GM23248 (cell line): ENCODE measurements around the gene DYNC2LI1. TPM values are rescaled to one million over a fixed set of nuclear protein-coding genes. Genes with fewer than 3 reads are reported as not detected.

Experiments used
- DNase-seq: peaks from one replicate; pipeline ENCODE4 v3.0.0-alpha.2; 2015
- H2AFZ ChIP-seq: fragments of 200-600 bp; sonication (generic); 2 replicates; pipeline ENCODE4 v1.6.1; 2016; ENCODE audit warnings: antibody characterized with exemption
- H3F3A ChIP-seq: fragments of 200-600 bp; sonication (generic); 2 replicates; pipeline ENCODE4 v1.6.1; 2016; ENCODE audit warnings: mild to moderate bottlenecking, antibody characterized with exemption, mixed run types; ENCODE audit not compliant: insufficient read depth
- H3K27ac ChIP-seq: fragments of 200-600 bp; sonication (generic); 2 replicates; pipeline ENCODE4 v1.5.1; 2016; ENCODE audit warnings: mild to moderate bottlenecking
- H3K27me3 ChIP-seq: fragments of 200-600 bp; sonication (generic); replicated peaks from 2 replicates; pipeline ENCODE4 v1.6.1; 2016; ENCODE audit warnings: mild to moderate bottlenecking; ENCODE audit not compliant: insufficient read depth
- H3K36me3 ChIP-seq: fragments of 200-600 bp; sonication (generic); 2 replicates; pipeline ENCODE4 v1.6.1; 2016; ENCODE audit warnings: low read depth, mild to moderate bottlenecking
- H3K4me1 ChIP-seq: fragments of 200-600 bp; sonication (generic); 2 replicates; pipeline ENCODE4 v1.6.1; 2016; ENCODE audit warnings: mild to moderate bottlenecking; ENCODE audit not compliant: insufficient read depth
- H3K4me2 ChIP-seq: fragments of 200-600 bp; sonication (generic); one replicate; pipeline ENCODE4 v1.6.1; 2016; ENCODE audit warnings: mild to moderate bottlenecking; ENCODE audit not compliant: unreplicated experiment
- H3K4me3 ChIP-seq: fragments of 200-600 bp; sonication (generic); 2 replicates; pipeline ENCODE4 v1.5.1; 2016; ENCODE audit warnings: mild to moderate bottlenecking
- H3K79me2 ChIP-seq: fragments of 200-600 bp; sonication (generic); 2 replicates; pipeline ENCODE4 v1.6.1; 2016; ENCODE audit warnings: mild to moderate bottlenecking; ENCODE audit not compliant: insufficient read depth
- H3K9ac ChIP-seq: fragments of 200-600 bp; sonication (generic); 2 replicates; pipeline ENCODE4 v1.6.1; 2016; ENCODE audit warnings: mild to moderate bottlenecking
- H3K9me2 ChIP-seq: fragments of 200-600 bp; sonication (generic); 2 replicates; pipeline ENCODE4 v1.6.1; 2016; ENCODE audit warnings: mixed run types, mild to moderate bottlenecking, moderate library complexity; ENCODE audit not compliant: insufficient read depth
- H3K9me3 ChIP-seq: fragments of 200-600 bp; sonication (generic); one replicate; pipeline ENCODE4 v1.6.1; 2017; ENCODE audit warnings: low read depth
- H4K20me1 ChIP-seq: fragments of 200-600 bp; sonication (generic); 2 replicates; pipeline ENCODE4 v1.6.0; 2016; ENCODE audit not compliant: insufficient read depth
- EZH2 ChIP-seq: fragments of 200-600 bp; sonication (generic); IDR thresholded peaks from 2 replicates; pipeline ENCODE4 v1.6.1; 2018; ENCODE audit warnings: antibody characterized with exemption, mild to moderate bottlenecking; ENCODE audit not compliant: insufficient read depth, poor library complexity, severe bottlenecking
- EZH2phosphoT487 ChIP-seq: fragments of 200-600 bp; sonication (generic); IDR thresholded peaks from 2 replicates; pipeline ENCODE4 v1.6.1; 2018; ENCODE audit warnings: antibody characterized with exemption, moderate library complexity, mild to moderate bottlenecking, low read depth; ENCODE audit not compliant: insufficient read depth
- WGBS, 2 experiments: methylation state at CpG; one replicate each; pipeline ENCODE4 v1.1.6; 2015 to 2017; ENCODE audit warnings: low lambda C conversion rate in 2 of 2, low coverage in 1 of 2; ENCODE audit errors: missing lambda C conversion rate in 2 of 2; 5-methylcytosine and 5-hydroxymethylcytosine counted together
- in situ Hi-C: fragments of 300-500 bp; cut with MboI; formaldehyde crosslinking; loops from 2 replicates; pipeline ENCODE4 v1.15.0; 2020
- polyA plus RNA-seq: library from polyadenylated mRNA; unstranded; fragments of >200 nt; fragmentation: Nextera tagmentation; extraction: Ambion mirVana; gene quantifications from 2 replicates; pipeline ENCODE4 v1.2.1, GENCODE V29; 2016
- total RNA-seq: library from RNA; depleted of rRNA; stranded (reverse); fragments of >200 nt; shearing (Covaris generic); gene quantifications from 2 replicates; pipeline ENCODE4 v1.2.3, GENCODE V29; 2014

DYNC2LI1 gene
- total and polyA plus RNA-seq, 2 experiments from 2014 or later: 21.0 to 25.4 TPM

DNA sequence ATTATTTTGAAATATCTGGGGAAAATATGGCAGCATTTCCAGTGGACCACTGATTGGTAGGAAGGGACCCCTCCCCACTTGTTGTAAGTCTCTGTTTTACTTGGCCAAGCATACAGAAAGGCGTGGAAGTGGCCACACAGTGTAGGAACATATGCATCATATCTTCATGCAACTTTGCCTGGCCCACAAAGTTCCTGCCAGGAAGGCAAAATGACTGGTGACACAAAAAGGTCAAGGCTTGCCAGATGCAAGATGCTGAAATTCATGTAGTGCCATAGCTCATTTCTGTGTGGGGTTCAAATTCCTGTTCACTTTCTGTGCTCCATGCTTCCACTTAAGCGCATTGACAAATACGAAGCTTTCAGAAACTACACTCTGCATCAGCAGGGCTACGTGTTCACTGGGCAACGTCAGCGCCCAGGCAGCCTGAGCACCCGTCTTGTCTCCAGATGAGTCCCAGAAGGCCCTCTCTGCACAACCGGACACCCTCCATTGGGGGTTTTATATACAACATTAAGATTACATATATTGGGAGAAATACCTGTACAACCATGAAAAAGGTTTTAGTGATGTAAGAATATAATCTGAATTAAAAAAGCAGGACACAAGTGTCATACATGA, 3.6 kb downstream of the DYNC2LI1 start:
- DNase-seq: no peak
- in situ Hi-C loops: no loop called here
- WGBS, 2 experiments: 93 to 97% methylated on average over 8 of the region's 8 CpGs

DNA sequence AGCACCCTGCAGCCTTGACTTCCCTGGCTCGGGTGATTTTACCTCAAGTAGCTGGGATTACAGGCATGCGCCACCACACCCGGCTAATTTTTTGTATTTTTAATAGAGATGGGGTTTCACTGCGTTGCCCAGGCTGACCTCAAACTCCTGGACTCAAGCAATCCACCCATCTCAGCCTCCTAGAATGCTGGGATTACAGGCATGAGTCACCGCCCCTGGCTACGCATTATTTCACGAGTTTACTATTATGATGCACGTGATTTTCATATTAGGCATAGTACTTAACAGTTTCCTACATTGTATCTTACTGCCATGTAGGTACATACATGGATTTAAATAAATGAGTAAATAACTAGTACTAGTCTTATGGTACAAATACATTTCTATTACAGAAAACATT, 4.4 kb downstream of the DYNC2LI1 start:
- no peak overlapping the region for H3K27ac ChIP-seq
- H3K9me2 ChIP-seq: no peaks in the 10 kb centered on the region
- no peaks in the 10 kb centered on the region for H4K20me1 ChIP-seq
- H3K9ac ChIP-seq: no peak overlapping the region
- no peaks in the 10 kb centered on the region for H3K9me3 ChIP-seq
- no peaks in the 10 kb centered on the region for H3F3A ChIP-seq
- H3K27me3 ChIP-seq: no peaks in the 10 kb centered on the region
- H3K79me2 ChIP-seq: peaks cover 12% of the 10 kb centered on the region
- TF ChIP-seq EZH2phosphoT487 (no peak), EZH2 (no peak)
- no peak for DNase-seq
- H3K4me2 ChIP-seq: no peak overlapping the region
- 91 to 93% methylated on average over 8 of the region's 8 CpGs for WGBS, 2 experiments
- no peak overlapping the region for H3K4me3 ChIP-seq
- in situ Hi-C loops: no loop called here
- peaks cover 7% of the 10 kb centered on the region; the same call in 1 of the 2 replicates for H3K4me1 ChIP-seq
- H3K36me3 ChIP-seq: peaks cover 3% of the 10 kb centered on the region; the same call in 1 of the 2 replicates
- H2AFZ ChIP-seq: no peak overlapping the region

More for the DNA sequence above, 3.6 kb downstream of the DYNC2LI1 start:
- Histone ChIP-seq H3F3A (no peaks in the 10 kb centered on the region), H3K27ac (no peak overlapping the region), H3K4me3 (no peak overlapping the region), H3K9me2 (no peaks in the 10 kb centered on the region), H3K9me3 (no peaks in the 10 kb centered on the region), H3K4me1 (peaks cover 7% of the 10 kb centered on the region; the same call in 1 of the 2 replicates), H3K4me2 (no peak overlapping the region), H3K79me2 (peaks cover 12% of the 10 kb centered on the region), H3K9ac (no peak overlapping the region), H3K27me3 (no peaks in the 10 kb centered on the region), H3K36me3 (peaks cover 3% of the 10 kb centered on the region; the same call in 1 of the 2 replicates), H4K20me1 (no peaks in the 10 kb centered on the region), H2AFZ (no peak overlapping the region)
- TF ChIP-seq EZH2 (no peak), EZH2phosphoT487 (no peak)

DNA sequence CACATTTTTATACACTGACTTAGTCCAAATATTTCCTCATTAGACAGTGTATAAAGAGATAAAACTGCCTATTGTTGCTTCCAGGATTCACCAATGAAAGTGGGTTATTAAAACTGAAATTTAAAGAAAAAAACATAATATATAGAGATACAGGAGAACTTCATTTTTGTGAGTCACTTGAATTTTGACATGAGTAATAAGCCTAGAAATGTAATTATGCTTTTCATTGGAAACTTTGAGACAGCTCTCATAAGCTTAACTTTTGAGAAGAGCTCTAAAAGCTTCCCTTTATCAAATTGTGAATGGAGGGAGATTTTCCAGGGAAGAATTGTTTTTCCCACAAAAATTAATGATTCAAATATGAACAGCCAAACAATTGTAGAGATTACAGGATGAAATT, 14.1 kb downstream of the DYNC2LI1 start:
- no peaks in the 10 kb centered on the region for H3K27me3 ChIP-seq
- in situ Hi-C loops: no loop called here
- no peaks in the 10 kb centered on the region for H3K9me3 ChIP-seq
- peaks cover 8% of the 10 kb centered on the region for H3K36me3 ChIP-seq
- H3K4me3 ChIP-seq: no peak overlapping the region
- H2AFZ ChIP-seq: no peak overlapping the region
- no peak overlapping the region for H3K27ac ChIP-seq
- no peaks in the 10 kb centered on the region; the same call in 1 of the 2 replicates for H3K9me2 ChIP-seq
- no peak overlapping the region for H3K4me2 ChIP-seq
- no peaks in the 10 kb centered on the region for H4K20me1 ChIP-seq
- TF ChIP-seq EZH2phosphoT487 (no peak), EZH2 (no peak)
- H3F3A ChIP-seq: no peaks in the 10 kb centered on the region
- H3K4me1 ChIP-seq: no peaks in the 10 kb centered on the region
- H3K79me2 ChIP-seq: no peaks in the 10 kb centered on the region
- peak; percentile 10 for DNase-seq
- H3K9ac ChIP-seq: no peak overlapping the region

GRCh38 chr2:43788646-43789045, 14.8 kb downstream of the DYNC2LI1 start:
- H4K20me1 ChIP-seq: no peaks in the 10 kb centered on the region
- no peaks in the 10 kb centered on the region for H3F3A ChIP-seq
- H3K27me3 ChIP-seq: no peaks in the 10 kb centered on the region
- H3K9ac ChIP-seq: no peak overlapping the region
- no peaks in the 10 kb centered on the region; the same call in 1 of the 2 replicates for H3K9me2 ChIP-seq
- no peak overlapping the region for H3K4me2 ChIP-seq
- 95 to 100% methylated on average over 1 of the region's 1 CpG for WGBS, 2 experiments
- DNase-seq: no peak
- no peak overlapping the region for H3K4me3 ChIP-seq
- H3K36me3 ChIP-seq: peaks cover 8% of the 10 kb centered on the region
- H3K27ac ChIP-seq: no peak overlapping the region
- H3K79me2 ChIP-seq: no peaks in the 10 kb centered on the region
- no peaks in the 10 kb centered on the region for H3K4me1 ChIP-seq
- in situ Hi-C loops: no loop called here
- no peaks in the 10 kb centered on the region for H3K9me3 ChIP-seq
- TF ChIP-seq EZH2 (no peak), EZH2phosphoT487 (no peak)
- no peak overlapping the region for H2AFZ ChIP-seq
